Activated CD4-positive, alpha-beta T cell treated with anti-CD3 and anti-CD28 coated beads, Interleukin-10, Interleukin-2, amounts not matched to agents 100 ng/mL and 50 ng/mL, durations not matched to agents 16 hours and 8 hours (primary cell): ENCODE data around the gene RPS6KB2.
"Not testable (repeated sequence)": the region's sequence is repeated elsewhere in the genome, so short reads cannot be mapped to it uniquely, and the experiment has no call there.

Experiments
- DNase-seq: peaks from one replicate; pipeline ENCODE4 v3.0.0-alpha.2; 2020

RPS6KB2 gene

DNA sequence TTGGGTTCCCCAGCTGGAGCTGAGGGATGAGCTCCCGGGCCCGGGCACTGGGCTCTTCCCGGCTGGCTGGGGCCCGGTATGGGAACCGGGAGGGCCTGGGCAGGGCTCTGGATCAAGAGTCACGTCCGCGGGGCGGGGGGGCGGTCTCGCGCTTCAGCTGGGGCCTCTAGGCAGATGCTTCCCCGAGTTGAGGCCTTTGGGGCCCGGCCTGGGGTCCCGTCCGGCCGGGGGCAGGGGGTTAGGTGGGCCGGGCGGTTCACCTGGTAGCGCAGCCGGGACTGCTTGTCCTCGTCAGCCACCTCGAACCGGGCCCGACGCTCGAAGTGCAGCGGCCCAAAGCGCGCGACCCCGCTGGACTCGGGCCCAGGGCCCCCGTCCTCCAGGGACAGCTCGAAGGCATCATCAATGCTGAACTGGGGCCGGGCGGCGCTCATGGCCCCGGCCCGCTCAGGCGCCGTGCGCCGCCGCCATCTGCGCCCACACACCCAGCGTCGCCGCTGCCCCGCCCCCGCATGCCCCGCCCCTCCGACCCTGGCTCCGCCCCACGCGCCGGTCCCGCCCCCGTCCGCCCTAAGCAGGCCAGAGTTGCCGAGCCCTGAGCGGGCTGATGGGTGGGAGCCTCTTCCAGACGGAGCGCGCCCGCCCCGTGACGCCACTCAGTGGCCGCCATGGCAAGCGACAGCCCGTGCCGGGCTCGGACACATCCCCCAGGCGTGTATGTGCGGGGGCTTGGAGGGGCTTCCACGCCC lies 40.6 kb downstream of the RPS6KB2 start, which contains the start of gene TMEM134:
TSS of gene TMEM134 (minus strand) at position 493 of the 749 bp plus-strand sequence. CDS start at position 434, 59 bp downstream.
- DNase-seq, result peak; percentile 97

DNA sequence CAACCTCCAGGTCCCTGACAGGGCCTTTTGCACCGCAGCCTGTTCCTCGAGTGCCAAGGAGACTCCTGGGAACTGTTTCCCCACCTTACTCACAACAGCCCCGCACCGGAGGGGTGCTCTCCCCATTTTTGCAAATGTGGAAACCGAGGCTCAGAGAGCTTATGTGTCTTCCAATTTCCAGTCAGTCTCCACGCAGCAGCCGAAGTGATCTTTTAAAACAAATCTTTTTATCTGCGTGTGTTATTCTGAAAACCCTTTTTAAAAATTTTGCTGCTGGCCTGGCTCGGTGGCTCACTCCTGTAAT lies 41.2 kb downstream of the RPS6KB2 start:
- no peak for DNase-seq

DNA sequence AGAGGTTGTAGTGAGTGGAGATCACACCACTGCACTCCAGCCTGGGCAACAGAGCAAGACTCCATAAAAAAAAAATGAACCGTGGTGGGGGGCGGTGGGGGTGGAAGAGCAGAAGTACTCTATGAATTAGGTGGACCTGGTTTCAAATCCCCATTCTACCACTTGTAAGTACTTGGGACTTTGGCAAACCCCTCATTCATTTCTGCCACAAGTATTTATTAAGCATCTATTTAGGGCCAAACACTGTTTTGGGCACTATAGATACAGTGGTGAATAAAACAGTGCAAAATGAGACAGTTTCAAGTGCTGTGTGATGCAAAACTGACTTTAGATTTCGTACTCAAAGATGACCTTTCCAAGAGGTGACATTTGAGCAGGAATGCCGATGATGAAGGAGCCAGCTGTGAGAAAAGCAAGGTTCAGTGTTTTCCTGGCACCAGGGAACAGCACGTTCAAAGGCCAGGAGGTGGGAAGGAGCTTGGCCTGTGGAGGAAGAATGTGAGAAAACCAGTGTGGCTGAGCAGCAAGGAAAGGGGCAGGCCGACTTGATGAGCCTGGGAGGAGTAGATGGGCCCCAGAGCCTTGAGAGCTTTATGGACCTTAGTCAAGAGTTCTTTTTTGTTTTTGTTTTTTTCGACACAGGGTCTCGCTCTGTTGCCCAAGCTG lies 42.2 kb downstream of the RPS6KB2 start:
- DNase-seq, result no peak

DNA sequence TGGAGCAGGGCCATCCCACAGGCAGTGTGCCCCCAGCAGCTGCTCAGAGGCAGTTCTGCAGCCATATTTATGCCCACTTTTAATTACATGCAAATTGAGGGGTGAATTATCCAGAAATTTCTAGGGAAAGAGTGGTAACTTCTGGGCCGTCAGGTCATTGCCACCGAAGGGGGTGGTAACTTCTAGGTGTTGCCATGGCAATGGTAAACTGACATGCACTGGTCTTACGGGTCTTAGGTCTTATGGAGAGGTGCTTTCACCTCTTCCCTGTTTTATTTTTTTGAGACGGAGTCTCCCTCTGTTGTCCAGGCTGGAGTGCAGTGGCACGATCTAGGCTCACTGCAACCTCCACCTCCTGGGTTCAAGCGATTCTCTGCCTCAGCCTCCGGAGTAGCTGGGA lies 44.6 kb downstream of the RPS6KB2 start:
- no peak for DNase-seq

DNA sequence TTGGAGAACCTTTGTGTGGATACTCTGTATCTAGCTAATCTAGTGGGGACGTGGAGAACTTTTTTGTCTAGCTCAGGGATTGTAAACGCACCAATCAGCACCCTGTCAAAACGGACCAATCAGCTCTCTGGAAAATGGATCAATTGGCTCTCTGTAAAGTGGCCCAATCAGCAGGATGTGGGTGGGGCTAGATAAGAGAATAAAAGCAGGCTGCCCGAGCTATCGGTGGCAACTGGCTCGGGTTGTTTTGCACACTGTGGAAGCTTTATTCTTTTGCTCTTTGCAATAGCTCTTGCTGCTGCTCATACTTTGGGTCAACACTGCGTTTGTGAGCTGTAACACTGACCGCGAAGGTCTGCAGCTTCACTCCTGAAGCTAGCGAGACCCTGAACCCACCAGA lies 48.4 kb downstream of the RPS6KB2 start:
- not testable (repeated sequence) for DNase-seq

DNA sequence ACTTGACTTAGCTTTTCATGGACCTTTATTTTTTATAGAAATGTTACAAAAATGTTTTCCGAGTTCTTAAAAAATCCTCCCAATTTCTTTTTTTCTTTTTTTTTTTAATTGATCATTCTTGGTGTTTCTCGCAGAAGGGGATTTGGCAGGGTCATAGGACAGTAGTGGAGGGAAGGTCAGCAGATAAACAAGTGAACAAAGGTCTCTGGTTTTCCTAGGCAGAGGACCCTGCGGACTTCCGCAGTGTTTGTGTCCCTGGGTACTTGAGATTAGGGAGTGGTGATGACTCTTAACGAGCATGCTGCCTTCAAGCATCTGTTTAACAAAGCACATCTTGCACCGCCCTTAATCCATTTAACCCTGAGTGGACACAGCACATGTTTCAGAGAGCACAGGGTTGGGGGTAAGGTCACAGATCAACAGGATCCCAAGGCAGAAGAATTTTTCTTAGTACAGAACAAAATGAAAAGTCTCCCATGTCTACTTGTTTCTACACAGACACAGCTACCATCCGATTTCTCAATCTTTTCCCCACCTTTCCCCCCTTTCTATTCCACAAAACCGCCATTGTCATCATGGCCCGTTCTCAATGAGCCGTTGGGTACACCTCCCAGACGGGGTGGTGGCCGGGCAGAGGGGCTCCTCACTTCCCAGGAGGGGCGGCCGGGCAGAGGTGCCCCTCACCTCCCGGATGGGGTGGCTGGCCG lies 49.2 kb downstream of the RPS6KB2 start:
- not testable (repeated sequence) for DNase-seq

DNA sequence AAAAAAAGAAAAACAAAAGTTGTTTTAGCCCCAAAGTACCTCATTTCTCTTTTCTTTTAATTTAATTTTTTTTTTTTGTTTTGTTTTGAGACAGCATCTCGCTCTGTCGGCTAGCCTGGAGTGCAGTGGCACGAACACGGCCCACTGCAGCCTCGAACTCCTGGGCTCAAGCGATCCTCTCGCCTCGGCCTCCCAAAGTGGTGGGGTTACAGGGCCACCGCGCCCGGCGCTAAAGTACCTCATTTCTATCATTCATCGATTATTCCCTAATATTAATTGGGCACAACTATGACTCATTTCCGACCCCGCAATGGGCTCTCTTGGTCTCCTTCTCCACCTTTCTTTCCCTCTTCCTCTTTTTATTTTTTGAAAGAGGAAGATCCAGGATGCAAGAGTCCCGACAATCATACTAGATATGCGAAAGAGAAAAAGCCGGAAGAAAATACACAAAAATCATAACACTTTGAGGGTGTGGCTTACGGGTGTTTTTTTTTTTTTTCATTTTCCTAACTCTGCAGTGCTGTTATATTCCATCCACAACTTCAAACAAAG lies 54.1 kb downstream of the RPS6KB2 start:
- DNase-seq, result no peak

DNA sequence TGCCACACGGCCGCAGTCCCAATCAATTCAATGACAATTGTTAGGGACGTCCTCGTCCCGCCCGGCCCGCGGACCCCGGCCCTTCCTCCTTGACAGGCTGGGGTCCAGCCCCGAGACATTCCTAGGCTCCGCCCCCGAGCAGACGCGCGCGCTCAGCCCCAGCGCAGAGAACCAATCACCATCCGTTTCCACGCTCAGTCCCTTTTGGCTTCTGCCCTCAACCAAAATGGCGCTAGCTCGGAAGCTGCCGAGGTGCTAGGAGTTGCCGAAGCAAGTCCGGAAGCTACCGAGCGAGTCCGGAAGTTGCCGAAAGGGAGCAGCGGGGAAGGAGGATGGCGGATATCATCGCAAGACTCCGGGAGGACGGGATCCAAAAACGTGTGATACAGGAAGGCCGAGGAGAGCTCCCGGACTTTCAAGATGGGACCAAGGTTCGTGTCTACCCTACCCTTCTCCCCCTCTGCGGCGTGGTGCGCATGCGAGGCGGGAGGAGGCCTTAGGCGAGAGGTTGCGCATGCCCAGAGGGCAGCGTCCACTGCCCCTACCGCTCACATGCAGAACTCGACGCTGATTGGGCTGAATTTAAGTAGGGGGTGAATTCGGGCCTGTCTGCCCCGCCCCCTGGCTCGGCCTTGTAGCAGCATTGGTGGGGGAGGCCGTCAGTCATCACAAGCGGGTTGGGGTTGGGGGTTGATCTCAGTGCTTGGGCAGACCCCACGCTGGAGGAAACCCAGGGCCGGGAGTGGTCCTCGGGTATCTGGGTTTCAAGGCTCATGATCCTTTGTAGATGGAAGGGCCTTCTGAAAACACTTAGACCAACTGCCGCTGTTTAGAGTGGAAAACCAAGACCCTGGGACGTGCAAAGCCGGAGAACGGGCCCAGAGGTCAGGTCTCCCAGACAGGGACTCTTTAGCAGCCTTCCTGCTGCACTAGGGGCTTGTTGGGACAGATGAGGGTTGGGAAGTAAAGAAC lies 54.8 kb downstream of the RPS6KB2 start, which contains the start of gene AIP:
TSS of gene AIP (plus strand) at position 200 of the 972 bp plus-strand sequence. CDS start at position 333, 133 bp downstream.
- DNase-seq, result peak; percentile 99

DNA sequence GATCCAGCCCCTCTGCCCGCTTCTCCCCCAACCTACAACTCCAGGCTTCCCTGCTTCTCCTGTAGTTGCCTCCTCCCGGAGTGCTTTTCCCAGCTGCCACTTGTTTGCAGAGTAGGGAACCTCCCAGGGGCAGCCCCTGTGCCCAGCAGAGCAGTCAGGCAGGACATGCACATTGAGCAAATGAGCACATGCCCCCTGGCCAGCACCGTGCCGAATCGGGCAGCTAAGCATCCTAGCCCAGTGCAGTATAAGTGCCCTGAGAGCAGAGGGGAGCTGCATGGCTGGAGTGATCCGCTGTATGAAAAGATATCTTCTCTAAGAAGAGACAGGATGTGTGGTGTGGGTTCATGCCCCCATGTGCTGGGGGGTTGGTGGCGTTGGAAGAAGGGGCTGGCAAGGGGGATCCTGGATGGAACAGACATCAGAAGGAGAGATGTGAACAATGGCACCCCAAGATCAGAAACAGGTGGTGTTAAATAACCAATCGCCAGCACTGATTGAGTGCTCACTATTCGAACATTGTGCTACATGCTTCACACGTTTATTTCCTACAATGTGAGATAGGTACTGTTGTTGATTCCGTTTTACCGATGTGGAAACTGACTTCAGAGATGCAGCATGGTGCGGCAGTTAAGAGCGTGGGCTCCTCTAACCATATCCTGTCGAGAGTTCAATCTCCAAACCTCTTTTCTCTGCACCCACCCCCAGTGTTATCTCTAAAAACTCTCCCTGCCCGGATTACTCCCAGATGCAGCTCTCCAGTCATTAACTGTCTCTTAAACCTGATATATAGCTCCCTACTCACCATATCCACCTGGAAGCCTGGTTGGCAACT lies 55.8 kb downstream of the RPS6KB2 start:
- peak; percentile 77 for DNase-seq

DNA sequence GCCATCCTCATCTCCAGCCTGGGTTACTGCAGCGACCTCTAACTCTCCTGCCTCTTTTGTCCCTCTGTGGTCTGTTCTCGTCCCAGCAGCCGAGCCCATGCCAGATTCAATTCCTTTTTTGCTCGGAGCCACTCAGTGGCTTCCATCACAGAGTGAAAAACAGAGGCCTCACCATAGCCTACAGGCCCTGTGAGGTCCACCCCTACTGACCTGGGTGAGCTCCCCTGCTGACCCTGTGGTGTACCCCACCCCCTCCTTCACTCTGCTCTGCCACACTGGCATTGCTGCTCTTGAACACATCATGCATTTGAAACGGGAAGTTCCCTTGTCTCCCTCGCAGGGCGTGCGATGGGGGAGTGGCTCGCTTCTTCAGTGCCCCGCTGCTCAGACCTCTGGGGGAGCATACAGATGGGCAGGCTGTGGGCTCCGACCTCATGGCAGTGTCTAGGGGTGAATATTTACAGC lies 56.6 kb downstream of the RPS6KB2 start:
- DNase-seq, result peak; percentile 92
